WTC11 (cell line): Measurements from ENCODE around the gene UPF1.

Experiments
- ATF3 ChIP-seq: sonication (generic); formaldehyde crosslinking; conservative IDR thresholded peaks from 2 replicates; pipeline ENCODE4 v1.8.1; 2022; ENCODE audit warnings: mild to moderate bottlenecking, missing genetic modification reagents
- CBFB ChIP-seq: sonication (generic); formaldehyde crosslinking; IDR thresholded peaks from 2 replicates; pipeline ENCODE4 v1.8.1; 2022; ENCODE audit warnings: mild to moderate bottlenecking, low read depth, missing genetic modification reagents
- CDX4 ChIP-seq: fragments of 250-450 bp; sonication (Bioruptor Pico); IDR thresholded peaks from 2 replicates; pipeline ENCODE4 v1.9.0; 2021; ENCODE audit warnings: moderate library complexity, mild to moderate bottlenecking, inconsistent platforms, borderline replicate concordance
- CTCF ChIP-seq: fragments of 200-600 bp; IDR thresholded peaks from 2 replicates; pipeline ENCODE4 v1.8.0; 2022; ENCODE audit warnings: antibody characterized with exemption
- FOXJ3 ChIP-seq: sonication (generic); formaldehyde crosslinking; IDR thresholded peaks from 2 replicates; pipeline ENCODE4 v1.9.0; 2021; ENCODE audit warnings: missing genetic modification reagents, mild to moderate bottlenecking, borderline replicate concordance
- FOXK1 ChIP-seq: sonication (generic); formaldehyde crosslinking; IDR thresholded peaks from 2 replicates; pipeline ENCODE4 v1.8.0; 2022; ENCODE audit warnings: mild to moderate bottlenecking, moderate library complexity, missing genetic modification reagents
- KAT7 ChIP-seq: sonication (generic); formaldehyde crosslinking; IDR thresholded peaks from 2 replicates; pipeline ENCODE4 v1.8.1; 2023; ENCODE audit warnings: missing genetic modification reagents, mild to moderate bottlenecking, borderline replicate concordance
- MAX ChIP-seq: sonication (generic); formaldehyde crosslinking; IDR thresholded peaks from 2 replicates; pipeline ENCODE4 v1.8.0; 2022; ENCODE audit warnings: mild to moderate bottlenecking, missing genetic modification reagents
- OVOL2 ChIP-seq: fragments of 250-450 bp; sonication (Bioruptor Pico); IDR thresholded peaks from 2 replicates; pipeline ENCODE4 v1.9.0; 2021; ENCODE audit warnings: mild to moderate bottlenecking, borderline replicate concordance
- ZNF121 ChIP-seq: sonication (generic); formaldehyde crosslinking; IDR thresholded peaks from 2 replicates; pipeline ENCODE4 v1.8.0; 2023; ENCODE audit warnings: missing genetic modification reagents
- ZNF281 ChIP-seq: sonication (generic); formaldehyde crosslinking; IDR thresholded peaks from 2 replicates; pipeline ENCODE4 v1.8.0; 2023; ENCODE audit warnings: mild to moderate bottlenecking, missing genetic modification reagents

GRCh38 chr19:18871543-18871942 lies 39.8 kb downstream of the UPF1 start:
- no peak for TF ChIP-seq ZNF121 (CRISPR knock-in tag)
- TF ChIP-seq MAX (CRISPR knock-in tag): no peak
- TF ChIP-seq FOXJ3 (CRISPR knock-in tag): no peak
- no peak for TF ChIP-seq CTCF
- no peak for TF ChIP-seq ZNF281 (CRISPR knock-in tag)
- TF ChIP-seq FOXK1 (CRISPR knock-in tag): no peak
- TF ChIP-seq ATF3 (CRISPR knock-in tag): no peak
- no peak for TF ChIP-seq KAT7 (CRISPR knock-in tag)
- TF ChIP-seq OVOL2 (CRISPR knock-in tag): no peak
- no peak for TF ChIP-seq CBFB (CRISPR knock-in tag)
- TF ChIP-seq CDX4 (CRISPR knock-in tag): no peak
